Ovary (tissue), 3 donors: ENCODE data around the gene ARFRP1.

Source experiments
- CTCF ChIP-seq, 3 donors: fragments of 450-650 bp in 2 of 3; fragments of 200-600 bp in 1 of 3; IDR thresholded peaks; one replicate each; pipeline versions ENCODE4 v1.5.1 to v1.8.0; 2016 to 2022; ENCODE audit warnings: antibody characterized with exemption in 3 of 3, mild to moderate bottlenecking in 1 of 3
- EP300 ChIP-seq: sonication (generic); formaldehyde crosslinking; IDR thresholded peaks from one replicate; pipeline ENCODE4 v1.6.1; 2017; ENCODE audit warnings: antibody characterized with exemption
- POLR2A ChIP-seq: fragments of 450-650 bp; IDR thresholded peaks from one replicate; pipeline ENCODE4 v1.6.1; 2017; ENCODE audit warnings: antibody characterized with exemption, mild to moderate bottlenecking, moderate library complexity
- donor health status: DM: no; HTN: no; CAD: no.

- no peak for TF ChIP-seq CTCF (IDR thresholded peaks at IDR 0.05)
- TF ChIP-seq EP300 = no peak
- TF ChIP-seq POLR2A = no peak
Measured at GRCh38 chr20:63701051-63701328, 6.8 kb downstream of the ARFRP1 start.
